ENCODE results near the gene ZNF124.

GRCh38 chr1:247112479-247112781 lies 59.4 kb downstream of the ZNF124 start:
- TF ChIP-seq POLR2AphosphoS5 (IDR thresholded peaks at IDR 0.05) (no peak), CTCF (IDR thresholded peaks at IDR 0.05; ENCODE audit: poor library complexity, severe bottlenecking) (no peak), SMC3 (conservative IDR thresholded peaks at IDR 0.05; ENCODE audit: poor library complexity) (no peak), EZH2 (IDR thresholded peaks at IDR 0.05; ENCODE audit: borderline replicate concordance, insufficient read depth, low read length, poor library complexity, severe bottlenecking) (no peak)

All from neural cell (in vitro differentiated cells).